ENCODE measurements around the gene MPZ. TPM values are rescaled to one million over a fixed set of nuclear protein-coding genes. Genes with fewer than 3 reads are reported as not detected.
"Not testable (repeated sequence)": the region's sequence is repeated elsewhere in the genome, so short reads cannot be mapped to it uniquely, and the experiment has no call there.

MPZ gene
- total RNA-seq, 1 experiment from 2014 or later, result 10.7 TPM

- not testable (repeated sequence) for DNase-seq (ENCODE audit: low read depth)
Observed at GRCh38 chr1:161255955-161256520, 53.7 kb downstream of the MPZ start.

- DNase-seq (ENCODE audit: low read depth), result not testable (repeated sequence)
Observed at GRCh38 chr1:161255302-161255701, 54.5 kb downstream of the MPZ start.

Other genes with a start within 250 kb of the MPZ start
- not detected in 2 replicates for gene ARHGAP30, start 240.1 kb downstream of the MPZ start, total RNA-seq (2014; rRNA removed)
- gene NECTIN4, start 220.4 kb downstream of the MPZ start, total RNA-seq (2014; rRNA removed), result 0.26 TPM in 1 of 2 replicates, not detected in the other
- 0.29 and 0.71 TPM in 2 replicates for gene KLHDC9, start 211.6 kb downstream of the MPZ start, total RNA-seq (2014; rRNA removed)
- gene PFDN2, start 191.9 kb downstream of the MPZ start, total RNA-seq (2014; rRNA removed), result 58.6 and 87.5 TPM in 2 replicates
- 25.6 and 28.4 TPM in 2 replicates for gene NIT1, start 191.9 kb downstream of the MPZ start, total RNA-seq (2014; rRNA removed)
- 27.7 and 29.6 TPM in 2 replicates for gene DEDD, start 177.3 kb downstream of the MPZ start, total RNA-seq (2014; rRNA removed)
- 50.0 and 90.6 TPM in 2 replicates for gene UFC1, start 156.0 kb downstream of the MPZ start, total RNA-seq (2014; rRNA removed)
- gene USP21, start 150.5 kb downstream of the MPZ start, total RNA-seq (2014; rRNA removed), result 9.1 and 15.3 TPM in 2 replicates
- 15.3 and 17.8 TPM in 2 replicates for gene PPOX, start 143.5 kb downstream of the MPZ start, total RNA-seq (2014; rRNA removed)
- gene B4GALT3, start 132.5 kb downstream of the MPZ start, total RNA-seq (2014; rRNA removed), result 40.4 and 42.6 TPM in 2 replicates
- 5.0 and 5.4 TPM in 2 replicates for gene ADAMTS4, start 110.9 kb downstream of the MPZ start, total RNA-seq (2014; rRNA removed)
- gene NDUFS2, start 107.6 kb downstream of the MPZ start, total RNA-seq (2014; rRNA removed), result 115 and 133 TPM in 2 replicates
- 0.86 and 1.2 TPM in 2 replicates for gene FCER1G, start 94.7 kb downstream of the MPZ start, total RNA-seq (2014; rRNA removed)
- gene APOA2, start 86.3 kb downstream of the MPZ start, total RNA-seq (2014; rRNA removed), result not detected in 2 replicates
- 9.8 and 12.6 TPM in 2 replicates for gene TOMM40L, start 83.9 kb downstream of the MPZ start, total RNA-seq (2014; rRNA removed)
- gene NR1I3, start 71.8 kb downstream of the MPZ start, total RNA-seq (2014; rRNA removed), result not detected in 2 replicates
- gene PCP4L1, start 51.2 kb downstream of the MPZ start, total RNA-seq (2014; rRNA removed), result 0.17 TPM in 1 of 2 replicates, not detected in the other
- gene SDHC, start 4.4 kb upstream of the MPZ start, total RNA-seq (2014; rRNA removed), result 32.8 and 34.1 TPM in 2 replicates
- gene CFAP126, start 57.9 kb upstream of the MPZ start, total RNA-seq (2014; rRNA removed), result not detected in 2 replicates
- gene FCGR2A, start 195.5 kb upstream of the MPZ start, total RNA-seq (2014; rRNA removed), result 0.45 TPM in 1 of 2 replicates, not detected in the other
- 0.11 TPM in 1 of 2 replicates, not detected in the other for gene HSPA6, start 214.6 kb upstream of the MPZ start, total RNA-seq (2014; rRNA removed)
- not detected in 2 replicates for gene FCGR3A, start 239.8 kb upstream of the MPZ start, total RNA-seq (2014; rRNA removed)